ENCODE measurements around the gene TNRC6B.
"Not testable (repeated sequence)": the region's sequence is repeated elsewhere in the genome, so short reads cannot be mapped to it uniquely, and the experiment has no call there.

The TNRC6B gene

DNA sequence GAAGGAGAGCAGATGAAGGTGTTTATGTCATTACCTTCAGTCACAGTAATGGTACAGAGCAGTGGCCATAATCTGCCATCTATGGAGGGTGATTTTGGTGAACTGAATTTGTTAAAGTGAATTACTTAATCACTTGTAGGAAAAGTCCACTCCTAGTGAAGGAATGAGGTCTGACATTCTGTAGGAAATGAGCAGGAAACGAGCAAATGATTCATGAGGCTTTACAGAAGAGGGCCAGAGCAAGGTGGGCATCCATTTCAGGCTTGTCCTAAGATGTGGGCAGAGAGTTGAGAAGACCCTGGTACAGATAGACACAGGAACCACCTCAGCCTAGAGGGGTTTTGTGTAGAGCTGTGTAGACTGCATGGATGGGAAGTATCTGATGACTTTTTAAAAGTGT is 186.7 kb downstream of the TNRC6B start:
- DNase-seq (ENCODE audit: low spot score), result no peak

- no peak for DNase-seq (ENCODE audit: low spot score)
Observed at GRCh38 chr22:40366068-40366467, 188.3 kb downstream of the TNRC6B start.

DNA sequence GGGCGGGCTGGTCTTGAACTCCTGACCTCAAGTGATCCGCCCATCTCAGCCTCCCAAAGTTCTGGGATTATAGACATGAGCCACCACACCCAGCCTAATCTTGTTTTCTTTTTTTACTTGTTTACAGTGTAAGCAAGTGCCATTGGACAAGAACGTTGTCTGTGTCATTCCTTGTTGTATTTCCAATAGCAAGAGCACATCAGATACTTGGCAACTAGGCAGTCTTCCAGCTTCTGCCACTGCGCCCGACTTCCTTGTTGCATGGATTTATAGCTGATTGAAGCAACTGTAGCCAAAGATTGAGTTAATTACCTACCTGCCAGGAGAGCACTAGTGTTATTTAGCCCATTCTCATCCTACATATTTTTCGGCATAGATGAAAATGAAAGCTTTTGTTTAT is 189.6 kb downstream of the TNRC6B start:
- DNase-seq (ENCODE audit: low spot score), result no peak

DNA sequence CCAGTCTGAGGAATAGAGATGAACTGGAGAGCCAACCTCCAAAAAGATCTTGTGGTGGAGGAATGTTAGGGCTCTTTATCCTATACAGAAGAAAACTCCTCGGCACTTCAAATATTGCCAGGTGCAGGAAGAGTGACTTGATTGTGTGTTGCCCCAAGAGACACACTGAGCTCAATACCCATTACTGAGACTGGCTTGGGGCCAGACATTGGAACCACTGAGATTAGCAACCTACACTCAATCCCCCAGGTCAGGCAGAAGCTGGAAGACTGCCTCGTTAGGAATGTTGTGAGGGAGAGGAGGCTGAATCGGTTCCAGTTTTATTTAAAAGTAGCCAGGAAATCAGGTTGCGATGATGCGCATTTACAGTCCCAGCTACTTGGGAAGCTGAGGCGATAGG is 190.3 kb downstream of the TNRC6B start:
- no peak for DNase-seq (ENCODE audit: low spot score)

- DNase-seq (ENCODE audit: low spot score), result no peak
Observed at GRCh38 chr22:40368836-40369235, 191.1 kb downstream of the TNRC6B start.

DNA sequence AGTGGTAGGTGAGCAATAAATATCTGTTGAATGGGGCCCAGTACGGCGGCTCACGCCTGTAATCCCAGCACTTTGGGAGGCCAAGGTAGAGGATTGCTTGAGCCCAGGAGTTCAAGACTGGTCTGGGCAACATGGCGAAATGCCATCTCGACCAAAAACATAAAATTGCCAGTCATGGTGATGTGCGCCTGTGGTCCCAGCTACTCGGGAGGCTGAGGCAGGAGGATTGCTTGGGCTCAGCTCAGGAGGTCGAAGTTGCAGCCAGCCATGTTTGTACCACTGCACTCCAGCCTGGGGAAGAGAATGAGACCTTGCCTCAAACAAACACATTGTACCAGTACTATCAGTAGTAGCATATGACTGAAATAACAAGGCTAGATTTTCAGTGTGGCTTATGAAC is 196.8 kb downstream of the TNRC6B start:
- no peak for DNase-seq (ENCODE audit: low spot score)

- no peak for DNase-seq (ENCODE audit: low spot score)
Observed at GRCh38 chr22:40376149-40376548, 198.4 kb downstream of the TNRC6B start.

DNA sequence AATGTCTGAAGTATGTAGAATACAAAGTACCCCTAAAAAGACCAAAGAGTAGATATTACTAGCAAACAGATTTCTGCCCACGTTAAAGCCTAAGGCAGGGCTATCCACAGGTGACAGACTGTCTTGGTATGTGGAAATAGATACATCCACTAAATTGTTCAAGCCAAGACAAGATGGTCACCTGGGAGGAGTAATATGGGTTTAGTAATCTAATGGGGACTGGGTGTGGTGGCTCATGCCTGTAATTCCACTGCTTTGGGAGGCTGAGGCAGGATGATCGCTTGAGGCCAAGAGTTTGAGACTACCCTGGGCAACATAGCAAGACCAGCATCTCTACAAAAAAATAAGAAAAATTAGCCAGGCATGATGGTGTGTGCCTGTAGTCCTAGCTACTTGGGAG is 200.2 kb downstream of the TNRC6B start:
- peak; percentile 7 for DNase-seq (ENCODE audit: low spot score)

DNA sequence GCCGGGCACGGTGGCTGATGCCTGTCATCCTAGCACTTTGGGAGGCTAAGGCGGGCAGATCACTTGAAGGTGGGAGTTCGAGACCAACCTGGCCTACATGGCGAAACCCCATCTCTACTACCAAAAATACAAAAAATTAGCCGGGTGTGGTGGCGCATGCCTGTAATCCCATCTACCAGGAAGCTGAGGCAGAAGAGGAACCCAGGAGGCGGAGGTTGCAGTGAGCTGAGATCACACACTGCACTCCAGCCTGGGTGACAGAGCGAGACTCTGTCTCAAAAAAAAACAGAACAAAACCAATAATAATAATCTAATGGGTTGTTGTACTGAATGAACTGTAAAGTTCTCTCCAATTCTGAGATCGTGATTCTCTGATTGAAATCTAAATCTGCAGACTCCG is 200.7 kb downstream of the TNRC6B start:
- not testable (repeated sequence) for DNase-seq (ENCODE audit: low spot score)

DNA sequence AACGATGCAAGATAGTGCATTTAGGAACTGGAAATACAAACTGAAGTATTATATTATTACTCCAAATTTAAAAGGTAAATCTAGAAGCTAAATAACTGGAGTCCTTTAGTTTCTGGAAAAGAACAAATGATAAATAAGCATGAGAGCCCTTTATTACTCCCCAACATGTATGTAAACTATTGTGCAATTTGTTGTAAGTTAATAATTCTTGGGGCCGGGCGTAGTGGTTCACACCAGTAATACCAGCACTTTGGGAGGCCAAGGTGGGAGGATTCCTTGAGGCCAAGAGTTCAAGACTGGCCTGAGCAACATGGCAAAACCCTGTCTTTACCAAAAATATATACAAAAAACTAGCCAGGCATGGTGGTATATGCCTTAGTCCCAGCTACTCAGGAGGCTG is 203.7 kb downstream of the TNRC6B start:
- DNase-seq (ENCODE audit: low spot score), result no peak

GRCh38 chr22:40383905-40384304 is 206.2 kb downstream of the TNRC6B start:
- DNase-seq (ENCODE audit: low spot score), result no peak

GRCh38 chr22:40385036-40385782 is 207.5 kb downstream of the TNRC6B start:
- DNase-seq (ENCODE audit: low spot score), result no peak

Measured in LoVo (cell line).